Mesothelial cell of epicardium (in vitro differentiated cells): ENCODE data around the gene METTL27. TPM values are rescaled to one million over a fixed set of nuclear protein-coding genes. Genes with fewer than 3 reads are reported as not detected.
"Not testable (repeated sequence)": the region's sequence is repeated elsewhere in the genome, so short reads cannot be mapped to it uniquely, and the experiment has no call there.

Experiments used
- DNase-seq, 2 experiments: peaks; one replicate each; pipeline ENCODE4 v3.0.0; 2021; ENCODE audit warnings: low spot score in 2 of 2; ENCODE audit not compliant: unreplicated experiment in 2 of 2
- H3K27ac Mint-ChIP-seq: 2 replicates; pipeline ENCODE4 v1.8.0; 2021; ENCODE audit warnings: mixed read lengths
- H3K27me3 Mint-ChIP-seq: 2 replicates; pipeline ENCODE4 v1.8.0; 2021; ENCODE audit warnings: low read depth, mixed read lengths
- H3K36me3 Mint-ChIP-seq: 2 replicates; pipeline ENCODE4 v1.8.0; 2021; ENCODE audit warnings: mixed read lengths
- H3K4me1 Mint-ChIP-seq: 2 replicates; pipeline ENCODE4 v1.8.0; 2021; ENCODE audit warnings: mixed read lengths
- H3K4me3 Mint-ChIP-seq: 2 replicates; pipeline ENCODE4 v1.8.0; 2021; ENCODE audit warnings: mild to moderate bottlenecking, moderate library complexity, mixed read lengths
- H3K9me3 Mint-ChIP-seq: 2 replicates; pipeline ENCODE4 v1.8.0; 2021; ENCODE audit warnings: mixed read lengths
- total RNA-seq: library from RNA; stranded (reverse); gene quantifications from 3 replicates; pipeline ENCODE4 v1.2.1, GENCODE V29; 2021
- TF ChIP-seq, protein P1 (sequence below): fragments of 200-600 bp; sonication (generic); IDR thresholded peaks from one replicate; pipeline ENCODE4 v1.5.0; 2021; ENCODE audit warnings: antibody characterized with exemption; ENCODE audit not compliant: unreplicated experiment

The METTL27 gene
- total RNA-seq, 1 donor from 2014 or later: 11.4 TPM

DNA sequence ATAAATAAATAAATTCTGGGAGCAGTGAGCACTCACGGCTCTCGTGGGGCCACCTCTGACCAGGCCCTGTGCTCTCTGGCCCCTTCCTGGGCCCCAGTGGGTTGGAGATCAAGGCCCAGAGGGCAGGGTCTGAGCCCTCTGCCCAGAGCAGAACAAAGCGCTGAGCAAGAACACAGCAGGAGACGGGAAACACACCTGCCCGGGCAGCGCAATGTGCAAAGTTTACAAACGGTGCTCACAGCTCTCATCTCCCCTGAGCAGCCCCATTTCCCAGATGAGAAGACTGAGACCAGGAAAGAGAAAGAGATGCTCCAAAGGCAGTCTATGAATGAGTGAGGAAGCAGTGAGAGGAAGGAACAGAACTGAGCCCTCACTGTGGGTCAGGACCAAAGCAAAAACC is 3.0 kb downstream of the METTL27 start:
- H3K9me3 Mint-ChIP-seq: no peaks in the 10 kb centered on the region
- TF ChIP-seq, protein P1, sequence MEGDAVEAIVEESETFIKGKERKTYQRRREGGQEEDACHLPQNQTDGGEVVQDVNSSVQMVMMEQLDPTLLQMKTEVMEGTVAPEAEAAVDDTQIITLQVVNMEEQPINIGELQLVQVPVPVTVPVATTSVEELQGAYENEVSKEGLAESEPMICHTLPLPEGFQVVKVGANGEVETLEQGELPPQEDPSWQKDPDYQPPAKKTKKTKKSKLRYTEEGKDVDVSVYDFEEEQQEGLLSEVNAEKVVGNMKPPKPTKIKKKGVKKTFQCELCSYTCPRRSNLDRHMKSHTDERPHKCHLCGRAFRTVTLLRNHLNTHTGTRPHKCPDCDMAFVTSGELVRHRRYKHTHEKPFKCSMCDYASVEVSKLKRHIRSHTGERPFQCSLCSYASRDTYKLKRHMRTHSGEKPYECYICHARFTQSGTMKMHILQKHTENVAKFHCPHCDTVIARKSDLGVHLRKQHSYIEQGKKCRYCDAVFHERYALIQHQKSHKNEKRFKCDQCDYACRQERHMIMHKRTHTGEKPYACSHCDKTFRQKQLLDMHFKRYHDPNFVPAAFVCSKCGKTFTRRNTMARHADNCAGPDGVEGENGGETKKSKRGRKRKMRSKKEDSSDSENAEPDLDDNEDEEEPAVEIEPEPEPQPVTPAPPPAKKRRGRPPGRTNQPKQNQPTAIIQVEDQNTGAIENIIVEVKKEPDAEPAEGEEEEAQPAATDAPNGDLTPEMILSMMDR: no peak
- H3K27me3 Mint-ChIP-seq: no peaks in the 10 kb centered on the region
- H3K4me3 Mint-ChIP-seq: no peak overlapping the region
- no peaks in the 10 kb centered on the region for H3K36me3 Mint-ChIP-seq
- H3K4me1 Mint-ChIP-seq: peaks cover 15% of the 10 kb centered on the region
- H3K27ac Mint-ChIP-seq: no peak overlapping the region
- no peak for DNase-seq

DNA sequence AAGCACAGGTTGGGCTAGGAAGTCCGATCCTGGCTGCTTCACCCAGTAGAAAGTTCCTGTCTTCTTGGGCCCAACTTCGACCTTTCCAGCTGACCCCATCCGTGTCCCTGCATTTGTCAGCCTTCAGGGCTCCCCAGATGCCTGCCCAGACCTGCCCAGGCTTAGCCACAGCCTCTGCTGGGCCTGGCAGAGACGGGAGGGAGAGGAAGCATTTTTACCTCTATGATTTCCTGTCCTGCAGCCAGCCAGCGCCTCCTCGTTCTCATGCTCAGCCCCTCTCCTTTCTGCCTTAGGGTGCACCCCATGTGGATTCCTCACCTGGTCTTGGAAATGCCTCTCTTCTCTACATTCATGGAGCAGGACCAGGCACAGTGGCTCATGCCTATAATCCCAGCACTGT is 3.7 kb downstream of the METTL27 start:
- TF ChIP-seq, protein P1: no peak
- no peak overlapping the region for H3K27ac Mint-ChIP-seq
- H3K9me3 Mint-ChIP-seq: no peaks in the 10 kb centered on the region
- no peak overlapping the region for H3K4me3 Mint-ChIP-seq
- H3K36me3 Mint-ChIP-seq: no peaks in the 10 kb centered on the region
- H3K27me3 Mint-ChIP-seq: no peaks in the 10 kb centered on the region
- no peak for DNase-seq
- H3K4me1 Mint-ChIP-seq: peaks cover 11% of the 10 kb centered on the region

DNA sequence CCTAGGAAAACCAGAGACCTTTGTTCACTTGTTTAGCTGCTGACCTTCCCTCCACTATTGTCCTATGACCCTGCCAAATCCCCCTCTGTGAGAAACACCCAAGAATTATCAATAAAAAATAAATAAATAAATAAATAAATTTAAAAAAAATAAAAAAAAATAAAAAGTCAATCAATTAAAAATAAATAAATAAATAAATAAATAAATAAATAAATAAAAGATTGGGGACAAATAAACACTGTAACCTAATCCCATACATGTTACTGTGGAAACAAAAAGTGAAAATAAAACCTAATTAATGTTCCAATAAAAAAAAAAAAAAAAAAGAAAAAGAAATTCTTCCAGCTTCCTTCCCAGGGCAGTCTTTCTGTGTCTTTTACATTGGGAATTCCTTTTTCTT is 5.1 kb downstream of the METTL27 start:
- H3K36me3 Mint-ChIP-seq: not testable (repeated sequence)

DNA sequence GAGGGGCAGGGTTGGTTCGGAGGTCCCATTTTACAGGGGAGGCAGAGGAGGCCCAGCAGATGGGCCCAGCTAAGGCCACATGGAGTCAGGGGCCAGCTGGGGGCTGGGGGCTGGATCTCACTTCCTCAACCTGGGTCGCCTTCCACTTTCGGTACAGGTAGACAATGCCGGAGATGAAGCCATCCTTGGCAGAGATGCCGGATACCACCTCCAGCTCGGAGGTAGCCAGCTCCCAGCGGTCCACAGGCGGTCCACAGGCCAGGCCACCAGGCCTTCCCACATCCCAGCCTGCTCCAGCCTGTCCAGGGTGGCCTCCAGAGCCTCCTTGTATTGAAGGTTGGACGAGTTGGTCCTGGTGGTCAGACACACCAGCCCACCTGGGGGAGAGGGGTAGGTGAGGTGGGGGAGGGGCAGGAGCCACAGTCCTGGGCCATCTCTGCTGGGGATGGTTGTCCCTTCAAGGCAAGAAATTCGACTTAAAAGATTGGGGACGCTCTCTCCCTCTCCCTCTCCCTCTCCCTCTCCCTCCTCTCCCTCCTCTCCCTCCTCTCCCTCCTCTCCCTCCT is 7.6 kb downstream of the METTL27 start:
- DNase-seq: no peak
- TF ChIP-seq, protein P1: no peak
- H3K27ac Mint-ChIP-seq: no peak overlapping the region
- H3K36me3 Mint-ChIP-seq: no peaks in the 10 kb centered on the region
- H3K9me3 Mint-ChIP-seq: no peaks in the 10 kb centered on the region
- no peak overlapping the region for H3K4me3 Mint-ChIP-seq
- peaks cover 2% of the 10 kb centered on the region for H3K27me3 Mint-ChIP-seq
- H3K4me1 Mint-ChIP-seq: peaks cover 38% of the 10 kb centered on the region

More for the DNA sequence above, 5.1 kb downstream of the METTL27 start:
- H3K27ac Mint-ChIP-seq, H3K4me3 Mint-ChIP-seq, H3K9me3 Mint-ChIP-seq, H3K27me3 Mint-ChIP-seq, DNase-seq: not testable (repeated sequence)
- H3K4me1 Mint-ChIP-seq: peaks cover 18% of the 10 kb centered on the region

DNA sequence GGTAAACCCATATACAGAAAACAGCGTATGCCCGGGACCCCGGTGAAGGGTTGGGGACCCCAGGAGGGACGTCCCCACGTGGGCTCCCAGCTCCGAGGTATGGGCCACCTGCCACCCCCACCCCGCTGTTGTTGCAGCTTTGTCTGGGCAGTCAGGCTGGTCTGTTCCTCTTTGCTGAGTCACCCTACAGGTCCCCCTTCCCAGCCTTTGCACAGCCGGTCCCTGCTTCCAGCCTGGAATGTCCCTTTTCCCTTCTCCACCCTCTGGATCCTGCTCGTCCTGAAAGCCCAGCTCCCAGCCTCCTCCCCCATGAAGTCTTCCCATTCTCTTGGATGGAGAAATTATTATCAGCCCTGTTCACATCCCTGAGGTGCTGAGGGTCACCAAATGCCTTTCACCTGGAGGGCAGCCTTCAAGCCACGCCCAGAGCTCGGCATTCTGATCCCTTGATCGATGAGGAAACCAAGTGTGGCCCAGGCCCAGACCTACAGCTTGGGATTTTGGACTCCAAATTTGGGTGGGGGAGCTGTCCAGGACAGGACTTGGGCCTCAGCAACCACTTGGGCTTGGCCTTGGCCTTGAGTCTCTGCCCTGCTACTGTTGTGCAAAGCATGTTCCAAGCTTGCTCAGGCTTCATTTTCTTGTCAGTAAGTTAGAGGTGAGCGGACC is 8.9 kb downstream of the METTL27 start:
- peaks cover 51% of the 10 kb centered on the region for H3K4me1 Mint-ChIP-seq
- DNase-seq: no peak

DNA sequence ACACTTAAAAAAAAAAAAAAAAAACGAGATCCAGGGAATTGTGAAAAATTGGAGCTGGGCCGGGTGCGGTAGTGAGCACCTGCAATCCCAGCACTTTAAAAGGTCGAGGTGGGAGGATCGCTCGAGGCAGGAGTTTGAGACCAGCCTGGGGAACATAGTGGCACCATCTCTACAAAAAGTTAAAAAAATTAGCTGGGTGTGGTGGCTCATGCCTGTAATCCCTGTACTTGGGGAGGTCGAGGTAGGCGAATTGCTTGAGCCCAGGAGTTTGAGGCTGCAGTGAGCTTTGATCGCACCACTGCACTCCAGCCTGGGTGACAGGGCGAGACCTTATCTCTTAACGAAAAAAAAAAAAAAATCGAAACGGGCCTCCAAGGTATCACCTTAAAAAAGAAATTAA is 9.5 kb downstream of the METTL27 start:
- peak overlapping the region; percentile 99 for H3K27ac Mint-ChIP-seq
- H3K4me1 Mint-ChIP-seq: peaks cover 53% of the 10 kb centered on the region
- no peaks in the 10 kb centered on the region for H3K36me3 Mint-ChIP-seq
- no peaks in the 10 kb centered on the region for H3K9me3 Mint-ChIP-seq
- H3K27me3 Mint-ChIP-seq: peaks cover 2% of the 10 kb centered on the region
- no peak for DNase-seq
- H3K4me3 Mint-ChIP-seq: peak overlapping the region; percentile 79
- TF ChIP-seq, protein P1: no peak

More for the DNA sequence above, 8.9 kb downstream of the METTL27 start:
- TF ChIP-seq, protein P1: no peak
- Mint-ChIP-seq H3K4me3 (peak overlapping the region; percentile 79), H3K36me3 (no peaks in the 10 kb centered on the region), H3K9me3 (no peaks in the 10 kb centered on the region), H3K27me3 (peaks cover 2% of the 10 kb centered on the region), H3K27ac (peak overlapping the region; percentile 91)
